Stimulated activated naive CD8-positive, alpha-beta T cell treated with anti-CD3 and anti-CD28 coated beads, Interleukin-15, amount 100 ng/mL, for 72 hours (primary cell): ENCODE measurements around the gene CRTC2.

ENCODE experiments used
- ATAC-seq: fragments of 150-1000 bp; cut with Tn5 transposase; 2 replicates; pipeline ENCODE4 v1.10.0; 2021; ENCODE audit warnings: mild to moderate bottlenecking, moderate library complexity
- DNase-seq, 2 donors: peaks; one replicate each; pipeline ENCODE4 v3.0.0; 2021 to 2022
- H3K27ac Mint-ChIP-seq, 2 donors: one replicate each; pipeline ENCODE4 v1.8.0; 2022; ENCODE audit warnings: mild to moderate bottlenecking in 2 of 2, mixed read lengths in 2 of 2, moderate library complexity in 2 of 2
- H3K27me3 Mint-ChIP-seq: one replicate; pipeline ENCODE4 v1.8.0; 2022; ENCODE audit warnings: mixed read lengths
- H3K4me1 Mint-ChIP-seq: one replicate; pipeline ENCODE4 v1.8.0; 2022; ENCODE audit warnings: mild to moderate bottlenecking, mixed read lengths
- H3K4me3 Mint-ChIP-seq, 2 donors: one replicate each; pipeline ENCODE4 v1.8.0; 2022; ENCODE audit warnings: mild to moderate bottlenecking in 2 of 2, mixed read lengths in 2 of 2, moderate library complexity in 1 of 2
- H3K9me3 Mint-ChIP-seq, 2 donors: one replicate each; pipeline ENCODE4 v1.8.0; 2022; ENCODE audit warnings: mixed read lengths in 2 of 2

Gene CRTC2

DNA sequence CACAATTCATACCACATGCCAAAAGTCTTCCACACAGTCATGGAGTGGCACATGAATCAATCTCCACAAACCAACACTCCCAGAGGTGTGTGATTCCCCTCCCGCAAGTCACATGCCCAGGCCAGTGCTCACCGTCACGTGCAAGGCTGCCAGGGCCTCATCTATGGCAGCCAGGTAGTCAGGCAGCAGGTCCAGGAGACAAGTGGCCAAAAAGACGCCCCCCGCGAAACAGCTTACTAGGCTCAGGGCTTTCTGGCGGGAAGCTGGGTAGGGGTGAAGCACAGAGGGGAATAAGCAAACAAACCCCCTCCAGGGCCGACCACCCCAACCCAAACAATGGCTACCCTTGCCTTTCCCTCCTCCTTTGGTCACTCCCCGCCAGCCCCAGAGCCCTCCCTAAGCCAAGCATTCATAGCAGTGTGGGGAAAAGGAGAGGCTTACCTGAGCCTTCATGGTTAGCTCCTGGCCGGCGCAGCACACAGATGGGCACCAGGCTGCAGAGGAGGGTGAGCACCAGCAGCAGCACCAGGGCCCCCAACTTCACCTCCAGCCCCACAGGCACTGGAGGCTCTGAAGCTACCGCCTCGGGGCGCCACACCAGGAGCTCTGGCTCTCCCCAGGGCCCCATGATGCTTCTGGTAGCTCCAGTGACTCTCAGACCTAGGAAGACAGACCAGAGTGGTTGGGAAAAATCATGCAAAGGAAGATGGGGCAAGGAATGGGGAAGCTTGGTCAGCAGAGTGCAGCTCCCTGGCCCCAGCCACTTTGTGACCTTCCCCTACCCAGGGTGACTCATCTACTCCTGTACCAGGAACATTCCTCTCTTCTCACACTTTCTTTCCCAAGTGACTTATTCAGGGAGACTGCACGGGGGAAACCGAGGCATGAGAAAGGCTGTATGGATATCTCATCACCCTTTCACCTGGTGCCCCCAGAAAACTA is 3.9 kb upstream of the CRTC2 start:
- DNase-seq (no peak), ATAC-seq (no peak)
- Mint-ChIP-seq H3K4me1 (peaks cover 64% of the 10 kb centered on the region), H3K27me3 (no peaks in the 10 kb centered on the region), H3K9me3 (no peaks in the 10 kb centered on the region), H3K27ac (peak overlapping the region; percentile 64 to 77), H3K4me3 (peak overlapping the region; percentile 81 to 88)

DNA sequence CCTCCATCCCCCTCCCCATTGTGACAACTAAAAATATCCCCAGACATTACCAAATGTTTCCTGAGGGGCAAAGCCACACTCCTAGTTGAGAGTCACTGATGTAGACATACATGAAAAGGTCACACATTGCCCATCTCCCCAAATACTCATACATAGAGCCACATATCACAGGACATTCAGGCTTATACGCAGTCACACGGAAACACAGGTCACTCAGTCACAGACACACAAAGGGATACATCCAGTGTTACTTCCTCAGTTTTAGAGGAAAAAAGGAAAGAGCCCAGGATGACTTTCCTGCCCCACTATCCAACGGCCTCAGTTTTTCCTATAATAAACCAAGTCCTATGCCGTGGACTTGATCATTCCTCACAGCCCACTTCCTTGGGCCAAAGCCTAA is 3.0 kb upstream of the CRTC2 start:
- ATAC-seq (no peak), DNase-seq (no peak)
- peaks cover 71% of the 10 kb centered on the region for H3K4me1 Mint-ChIP-seq
- no peaks in the 10 kb centered on the region for H3K9me3 Mint-ChIP-seq
- H3K4me3 Mint-ChIP-seq, result peak overlapping the region; percentile 81 to 88
- H3K27me3 Mint-ChIP-seq, result no peaks in the 10 kb centered on the region
- H3K27ac Mint-ChIP-seq, result peak overlapping the region in 1 of 2 donors; percentile 49

DNA sequence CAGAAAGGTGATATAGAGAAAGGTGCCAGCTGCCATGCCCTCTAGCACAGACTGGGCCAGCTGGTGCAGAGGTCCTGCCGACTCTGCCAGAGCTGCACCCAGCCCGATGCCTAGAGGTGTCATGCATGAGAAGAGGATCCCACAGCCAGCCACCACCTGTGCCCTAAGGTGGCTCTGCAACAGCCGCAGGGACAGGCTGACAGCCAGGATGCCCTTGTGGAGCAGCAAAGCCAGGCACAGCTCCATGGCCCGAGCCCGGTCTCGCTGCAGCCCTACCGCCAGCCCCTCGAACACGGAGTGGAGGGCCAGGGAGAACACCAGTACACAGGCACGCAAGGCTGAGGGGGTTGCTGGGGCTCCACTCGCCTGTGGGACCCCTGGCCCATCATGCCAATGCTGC is 1.8 kb upstream of the CRTC2 start:
- H3K4me3 Mint-ChIP-seq, result no peak overlapping the region
- DNase-seq, result no peak
- no peak overlapping the region for H3K27ac Mint-ChIP-seq
- no peaks in the 10 kb centered on the region for H3K27me3 Mint-ChIP-seq
- no peaks in the 10 kb centered on the region for H3K9me3 Mint-ChIP-seq
- ATAC-seq, result no peak
- H3K4me1 Mint-ChIP-seq, result peaks cover 73% of the 10 kb centered on the region

DNA sequence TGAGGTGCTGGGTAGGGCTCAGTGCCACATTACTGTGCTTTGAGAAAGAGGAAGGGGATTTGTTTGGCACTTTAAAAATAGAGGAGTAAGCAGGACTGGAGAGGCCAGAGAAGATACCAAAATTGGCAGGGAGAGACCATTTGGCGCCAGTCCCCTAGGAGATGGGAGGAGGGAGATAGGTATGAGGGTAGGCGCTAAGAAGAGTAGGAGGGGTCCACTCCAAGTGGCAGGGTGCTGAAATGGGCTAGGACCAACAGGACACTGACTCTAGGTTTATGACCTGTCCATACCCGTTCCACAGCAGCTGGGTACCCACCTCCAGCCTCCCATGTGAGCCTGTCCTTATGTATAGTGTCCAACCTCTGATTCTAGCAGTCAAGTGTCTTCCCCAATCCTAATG is 1.0 kb upstream of the CRTC2 start:
- Mint-ChIP-seq H3K4me3 (no peak overlapping the region), H3K9me3 (no peaks in the 10 kb centered on the region), H3K27me3 (no peaks in the 10 kb centered on the region), H3K27ac (peak overlapping the region in 1 of 2 donors; percentile 49), H3K4me1 (peaks cover 71% of the 10 kb centered on the region)
- ATAC-seq, result no peak
- no peak for DNase-seq

DNA sequence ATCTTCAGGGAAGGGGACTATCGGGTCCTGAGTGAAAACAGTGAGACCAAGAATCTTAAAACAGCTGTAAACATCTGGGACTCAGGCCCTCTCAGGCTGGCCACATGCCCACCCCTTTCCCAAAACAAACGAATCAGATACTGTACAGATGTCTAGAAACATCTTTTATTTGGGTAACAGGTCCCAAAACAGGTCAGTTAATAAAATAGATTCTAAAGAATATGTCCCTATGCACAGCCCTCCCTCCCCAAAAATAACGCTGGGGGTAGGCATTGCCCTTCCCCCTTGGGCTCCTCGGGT is 499 bp upstream of the CRTC2 start:
- Mint-ChIP-seq H3K4me1 (peaks cover 71% of the 10 kb centered on the region), H3K9me3 (no peaks in the 10 kb centered on the region), H3K27me3 (no peaks in the 10 kb centered on the region), H3K4me3 (peak overlapping the region; percentile 90 to 91), H3K27ac (peak overlapping the region; percentile 85 to 96)
- ATAC-seq (no peak), DNase-seq (no peak)

DNA sequence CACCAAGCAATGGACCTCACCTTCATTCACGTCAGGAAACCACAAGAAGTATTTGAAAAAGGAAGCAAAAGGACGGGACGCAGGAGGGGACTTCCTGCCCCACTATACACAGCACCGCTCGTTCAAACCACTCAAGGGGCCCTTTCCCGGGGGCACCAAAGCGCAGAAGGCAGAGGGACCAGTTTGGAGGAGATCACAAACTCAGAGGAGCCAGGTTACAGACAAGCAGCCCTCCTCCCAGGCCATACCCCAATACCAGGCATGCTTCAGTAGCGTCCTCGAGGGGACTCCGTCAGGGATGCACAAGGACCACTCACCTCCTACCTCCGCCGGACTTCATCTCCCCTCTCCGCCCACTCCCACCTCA is 685 bp downstream of the CRTC2 start:
- ATAC-seq (peak; percentile 60), DNase-seq (peak; percentile 53 to 72)
- peak overlapping the region; percentile 90 to 91 for H3K4me3 Mint-ChIP-seq
- peak overlapping the region; percentile 96 for H3K27ac Mint-ChIP-seq
- H3K9me3 Mint-ChIP-seq, result no peaks in the 10 kb centered on the region
- H3K27me3 Mint-ChIP-seq, result no peaks in the 10 kb centered on the region
- peaks cover 68% of the 10 kb centered on the region for H3K4me1 Mint-ChIP-seq

DNA sequence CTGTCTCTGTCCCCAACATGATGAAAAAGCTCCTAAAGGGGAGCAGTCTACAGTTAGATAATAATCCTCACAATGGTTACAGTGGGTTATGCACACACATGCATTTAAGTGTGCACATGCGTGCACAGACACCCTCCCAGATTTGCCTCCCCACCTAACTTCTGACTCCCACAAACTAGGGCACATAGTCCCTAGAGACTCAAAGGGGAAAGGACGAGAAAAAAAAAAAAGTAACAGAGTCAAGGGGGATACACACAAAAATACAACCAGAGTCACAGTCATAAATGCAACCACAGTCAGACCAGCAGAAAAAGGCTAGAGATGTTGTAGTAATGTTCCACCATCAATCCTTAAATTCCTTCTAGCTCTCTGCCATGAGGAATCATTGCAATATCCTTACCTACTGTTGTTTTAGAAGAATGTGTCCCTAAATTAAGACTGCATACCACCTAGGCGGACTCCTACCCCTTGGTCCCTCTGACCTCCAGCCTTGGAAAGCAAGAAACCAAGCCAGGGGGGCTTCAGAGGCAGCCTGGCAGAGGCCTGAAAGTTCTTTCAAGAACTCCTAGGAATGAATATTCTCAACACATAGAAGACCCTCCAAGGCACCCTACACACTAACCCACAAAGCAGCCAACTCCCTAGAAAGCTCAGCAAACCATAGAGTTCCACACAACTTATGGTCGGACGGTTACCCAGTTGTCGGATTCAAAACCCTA is 1.3 kb downstream of the CRTC2 start:
- ATAC-seq, result no peak
- peaks cover 62% of the 10 kb centered on the region for H3K4me1 Mint-ChIP-seq
- H3K27ac Mint-ChIP-seq, result peak overlapping the region; percentile 96
- no peak for DNase-seq
- H3K9me3 Mint-ChIP-seq, result no peaks in the 10 kb centered on the region
- H3K4me3 Mint-ChIP-seq, result peak overlapping the region; percentile 90 to 91
- no peaks in the 10 kb centered on the region for H3K27me3 Mint-ChIP-seq

DNA sequence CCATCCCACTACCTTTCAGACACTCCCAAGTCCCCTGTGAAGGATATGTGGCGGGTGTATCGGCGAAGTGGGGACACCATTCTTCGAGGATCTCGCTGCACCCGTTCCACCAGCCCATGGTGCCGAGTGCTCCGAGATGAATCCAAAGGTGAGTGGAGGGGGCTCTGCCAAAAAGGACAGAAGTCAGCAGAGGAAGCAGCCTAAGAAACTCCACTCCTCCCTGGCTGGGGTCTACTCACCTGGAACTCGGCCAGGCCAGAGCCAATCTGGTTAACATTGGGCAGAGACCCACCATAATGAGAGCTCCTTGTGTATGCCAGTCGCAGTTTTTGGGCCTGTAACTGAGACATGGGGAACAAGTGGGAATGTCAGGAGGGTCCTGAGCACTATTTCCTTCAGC is 3.6 kb downstream of the CRTC2 start:
- ATAC-seq, result no peak
- no peaks in the 10 kb centered on the region for H3K9me3 Mint-ChIP-seq
- no peak overlapping the region for H3K27ac Mint-ChIP-seq
- H3K4me3 Mint-ChIP-seq, result peak overlapping the region in 1 of 2 donors; percentile 24
- DNase-seq, result no peak
- no peaks in the 10 kb centered on the region for H3K27me3 Mint-ChIP-seq
- H3K4me1 Mint-ChIP-seq, result peaks cover 48% of the 10 kb centered on the region

DNA sequence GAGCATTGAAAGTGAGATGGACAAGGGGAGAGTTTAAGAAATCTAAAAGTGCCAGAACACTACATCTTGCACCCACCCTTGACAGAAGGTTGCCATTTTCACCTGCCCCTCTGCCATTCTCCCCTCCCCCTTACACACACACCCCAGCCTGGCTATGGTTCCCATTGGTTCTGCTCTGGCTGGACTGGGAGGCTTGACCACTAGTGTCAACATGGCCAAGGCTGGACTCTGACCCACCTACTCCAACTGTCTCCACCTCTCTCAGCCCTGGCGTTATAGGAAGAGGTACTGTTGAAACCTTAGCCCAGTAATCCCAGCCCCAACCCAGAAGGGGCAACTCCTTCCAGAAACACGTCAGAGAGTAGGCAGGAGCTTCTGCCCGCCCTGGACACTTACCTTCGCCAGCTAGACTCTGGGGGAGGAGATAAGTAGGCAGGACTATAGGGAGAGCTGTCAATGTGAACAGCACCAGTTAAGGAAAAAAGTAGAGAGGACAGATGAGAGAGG is 4.5 kb downstream of the CRTC2 start:
- Mint-ChIP-seq H3K27me3 (no peaks in the 10 kb centered on the region), H3K4me3 (peak overlapping the region in 1 of 2 donors; percentile 29), H3K4me1 (peaks cover 43% of the 10 kb centered on the region), H3K27ac (peak overlapping the region in 1 of 2 donors; percentile 38), H3K9me3 (no peaks in the 10 kb centered on the region)
- DNase-seq (no peak), ATAC-seq (no peak)

DNA sequence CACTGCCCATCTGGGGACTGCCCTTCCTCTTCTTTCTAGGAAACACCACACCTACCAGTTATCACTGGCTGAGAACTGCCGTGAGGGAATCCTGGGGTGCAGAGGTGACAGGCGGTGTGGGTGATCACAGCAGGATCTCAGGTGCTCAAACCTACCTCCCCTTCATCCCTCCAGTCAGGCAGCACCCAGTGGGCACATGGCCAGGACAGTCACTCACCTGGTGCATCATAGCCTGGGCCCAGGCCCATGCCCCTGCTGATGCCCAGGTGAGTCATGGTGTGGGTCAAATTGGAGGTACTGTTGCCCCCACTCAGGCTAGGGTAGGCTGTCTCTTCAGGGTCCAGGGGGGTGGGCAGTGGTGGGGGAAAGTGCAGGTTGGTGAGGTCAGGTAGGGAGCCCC is 6.6 kb downstream of the CRTC2 start:
- H3K27me3 Mint-ChIP-seq, result no peaks in the 10 kb centered on the region
- ATAC-seq, result no peak
- H3K27ac Mint-ChIP-seq, result no peak overlapping the region
- H3K9me3 Mint-ChIP-seq, result no peaks in the 10 kb centered on the region
- peaks cover 46% of the 10 kb centered on the region for H3K4me1 Mint-ChIP-seq
- H3K4me3 Mint-ChIP-seq, result no peak overlapping the region
- DNase-seq, result no peak

DNA sequence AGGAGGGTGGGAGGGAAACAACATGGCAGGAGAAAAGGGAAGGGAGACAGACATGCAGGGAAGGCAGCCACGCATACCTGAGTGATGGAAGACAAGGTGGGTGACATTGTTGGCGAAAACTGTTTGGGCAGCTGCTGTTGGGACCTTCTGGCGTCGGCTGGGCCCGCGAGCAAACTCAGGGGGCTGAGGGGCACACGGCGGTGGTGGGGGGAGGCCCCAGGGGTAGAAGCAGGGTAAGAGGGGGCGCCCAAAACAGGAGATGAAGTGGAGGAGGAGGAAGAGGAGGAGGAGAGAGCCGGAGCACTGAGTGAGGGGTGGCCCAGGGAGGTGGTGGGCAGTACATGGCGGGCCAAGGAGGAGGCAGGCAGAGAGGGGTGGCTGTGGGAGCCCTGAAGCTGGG is 7.2 kb downstream of the CRTC2 start:
- H3K9me3 Mint-ChIP-seq, result no peaks in the 10 kb centered on the region
- H3K27me3 Mint-ChIP-seq, result no peaks in the 10 kb centered on the region
- ATAC-seq, result no peak
- no peak for DNase-seq
- peak overlapping the region in 1 of 2 donors; percentile 61 for H3K27ac Mint-ChIP-seq
- H3K4me3 Mint-ChIP-seq, result no peak overlapping the region
- H3K4me1 Mint-ChIP-seq, result peaks cover 43% of the 10 kb centered on the region

DNA sequence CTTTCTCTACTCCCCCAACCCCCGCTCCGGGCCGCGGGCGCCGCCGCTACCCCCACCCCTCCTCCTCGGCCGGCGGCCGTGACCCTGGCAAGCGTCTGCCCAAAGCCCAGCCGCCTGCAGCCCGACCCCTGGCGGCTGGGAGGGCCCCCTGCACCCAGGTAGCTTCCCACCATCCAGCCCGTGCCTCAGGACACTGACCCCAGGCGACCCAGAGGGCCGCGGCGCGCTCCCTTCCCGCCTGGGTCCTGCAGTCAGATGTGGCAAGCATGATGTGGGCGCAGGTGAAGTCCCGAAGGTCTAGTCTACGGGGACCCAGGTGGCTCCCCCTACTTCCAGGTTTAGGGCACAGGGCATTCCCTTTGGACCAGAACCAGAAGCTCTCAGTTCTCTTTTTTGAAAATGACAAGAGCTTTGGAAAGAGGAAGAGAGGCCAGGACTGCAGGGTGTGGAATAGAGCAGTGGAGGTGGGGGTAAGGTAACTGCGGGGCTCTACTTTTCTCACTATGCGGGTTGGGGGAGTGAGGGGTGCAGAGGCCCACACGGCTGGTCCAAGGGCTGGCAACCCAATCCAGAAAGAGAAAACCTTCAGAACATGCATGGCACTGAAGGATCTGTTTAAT is 11.7 kb downstream of the CRTC2 start, which contains the start of gene DENND4B:
Gene DENND4B (minus strand): TSS at position 97 of the 620 bp plus-strand sequence. CDS start 2,344 bp downstream, outside the sequence.
- H3K27ac Mint-ChIP-seq, result peak within 1 kb of the TSS; percentile 97 to 98
- no peaks in the 10 kb centered on the region for H3K9me3 Mint-ChIP-seq
- DNase-seq (peak; percentile 79 to 80), ATAC-seq (peak; percentile 73)
- peak within 1 kb of the TSS; percentile 89 to 97 for H3K4me3 Mint-ChIP-seq
- H3K27me3 Mint-ChIP-seq, result no peaks in the 10 kb centered on the region
- H3K4me1 Mint-ChIP-seq, result peaks cover 57% of the 10 kb centered on the region

DNA sequence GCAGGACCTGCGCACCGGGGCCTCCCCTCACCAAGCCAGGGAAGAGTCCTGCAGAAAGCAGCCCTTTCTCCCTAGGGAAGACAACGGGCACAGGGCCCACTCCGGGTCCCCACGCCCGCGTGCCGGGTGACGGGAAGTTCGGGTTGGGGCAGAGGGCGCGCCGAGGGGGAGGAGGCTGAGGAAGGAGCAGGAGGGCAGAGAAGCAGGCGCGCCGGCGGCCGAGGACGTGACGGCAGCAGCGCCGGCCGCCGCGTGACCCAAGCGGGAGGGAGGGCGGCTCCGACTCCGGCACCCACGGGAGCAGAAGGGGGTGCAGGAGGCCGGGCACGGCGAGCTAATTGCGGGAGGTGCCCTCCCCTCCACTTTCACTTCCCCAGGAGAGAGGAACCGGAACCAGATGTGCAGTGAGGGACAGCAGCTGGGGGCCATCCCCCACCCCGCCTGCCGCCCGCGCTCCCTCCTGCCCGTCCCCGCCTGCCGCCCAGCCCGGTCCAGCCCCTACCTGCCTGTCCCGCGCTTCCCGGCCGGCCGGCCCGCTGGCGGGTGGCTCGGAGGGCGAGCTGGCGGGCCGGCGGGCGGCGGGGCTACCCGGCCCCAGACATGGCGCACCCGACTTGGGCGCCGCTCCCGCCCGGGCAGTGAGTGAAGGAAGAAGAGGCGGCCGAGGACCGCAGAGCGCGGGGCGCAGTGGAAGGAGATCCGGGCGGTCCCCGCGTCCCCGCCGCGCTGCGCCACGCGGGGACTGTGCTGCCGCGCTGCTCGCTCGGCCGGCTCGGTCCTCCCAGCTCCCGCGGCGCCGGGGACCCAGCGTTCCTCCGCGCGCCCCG is 12.4 kb downstream of the CRTC2 start:
- Mint-ChIP-seq H3K9me3 (no peaks in the 10 kb centered on the region), H3K27ac (peak overlapping the region; percentile 97 to 98), H3K27me3 (no peaks in the 10 kb centered on the region), H3K4me1 (peaks cover 63% of the 10 kb centered on the region), H3K4me3 (peak overlapping the region; percentile 89 to 97)
- DNase-seq (peak; percentile 70 to 85), ATAC-seq (peak; percentile 74)

DNA sequence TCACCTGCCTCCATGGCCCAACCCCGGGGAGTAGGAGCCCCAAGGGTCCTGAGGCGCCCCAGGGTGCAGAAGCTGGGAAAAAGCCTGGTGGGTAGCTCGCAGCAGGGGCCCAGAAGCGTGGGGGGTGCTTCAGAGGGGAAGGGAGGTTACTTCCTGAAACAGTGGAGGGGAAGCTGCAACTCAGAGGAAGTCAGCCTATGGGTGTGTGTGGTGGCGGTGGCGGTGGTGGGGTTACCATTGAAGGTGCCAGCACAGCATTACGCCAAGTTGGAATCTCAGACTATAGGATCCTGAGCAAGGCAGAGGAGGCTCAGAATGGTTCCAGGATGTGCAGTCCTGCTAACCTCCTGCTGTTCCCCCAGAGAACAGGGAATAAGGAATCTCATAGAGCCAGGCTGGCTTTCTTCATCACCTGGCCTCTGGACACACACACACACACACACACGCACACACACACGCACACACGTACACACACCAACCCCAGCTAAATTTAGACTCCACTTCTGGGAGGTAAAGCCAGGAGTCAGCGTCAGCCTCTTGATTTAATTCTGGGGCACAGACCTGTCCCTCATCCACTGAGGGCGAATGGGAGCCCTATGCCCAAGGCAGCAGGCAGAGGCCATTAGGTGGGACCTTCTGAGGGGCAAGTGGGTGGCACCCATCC is 13.1 kb downstream of the CRTC2 start:
- Mint-ChIP-seq H3K27ac (peak overlapping the region; percentile 97 to 98), H3K4me1 (peaks cover 69% of the 10 kb centered on the region), H3K27me3 (no peaks in the 10 kb centered on the region), H3K4me3 (peak overlapping the region; percentile 89 to 97), H3K9me3 (no peaks in the 10 kb centered on the region)
- peak; percentile 68 to 83 for DNase-seq
- ATAC-seq, result peak; percentile 80

DNA sequence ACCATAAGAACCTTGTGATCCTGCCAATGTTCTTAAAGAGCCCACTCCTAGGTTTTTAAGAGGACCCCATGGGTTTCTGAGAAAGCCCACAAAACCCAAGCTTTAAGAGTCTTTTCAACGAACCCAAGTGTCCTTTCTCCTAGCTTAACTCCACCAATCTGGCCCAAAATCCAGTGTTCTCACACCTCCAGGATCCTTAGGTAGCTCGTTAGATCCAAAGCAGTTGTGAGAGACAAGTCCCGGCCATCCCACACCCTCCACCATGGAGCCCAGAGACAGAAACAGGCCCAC is 13.6 kb downstream of the CRTC2 start:
- H3K4me3 Mint-ChIP-seq, result peak overlapping the region; percentile 89 to 97
- no peaks in the 10 kb centered on the region for H3K9me3 Mint-ChIP-seq
- H3K4me1 Mint-ChIP-seq, result peaks cover 69% of the 10 kb centered on the region
- H3K27me3 Mint-ChIP-seq, result no peaks in the 10 kb centered on the region
- no peak for ATAC-seq
- peak overlapping the region; percentile 97 to 98 for H3K27ac Mint-ChIP-seq
- DNase-seq, result no peak
